ENCODE data around the gene ITGB8. TPM values are rescaled to one million over a fixed set of nuclear protein-coding genes. Genes with fewer than 3 reads are reported as not detected.

ITGB8 gene
- polyA plus RNA-seq, 1 donor from 2014 or later, result 12.2 TPM

DNA sequence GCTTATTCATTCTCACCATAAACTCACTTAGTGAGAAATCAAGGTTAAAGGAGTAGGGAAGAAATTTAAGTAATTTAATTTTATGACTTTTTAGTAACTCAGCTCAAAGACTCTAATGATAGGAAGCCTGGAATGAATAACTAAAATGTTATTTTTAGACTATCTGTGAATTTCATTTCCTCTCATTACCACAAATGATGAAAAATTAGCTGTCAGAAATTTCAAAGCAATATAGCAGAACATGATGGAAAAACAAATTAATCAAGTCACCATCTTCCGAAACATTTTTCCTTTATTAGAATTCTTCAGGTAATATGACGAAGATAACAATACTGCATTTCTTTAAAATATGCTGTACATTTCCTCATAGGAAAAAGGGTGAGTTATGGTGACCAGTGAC, 2.7 kb upstream of the ITGB8 start:
- Histone ChIP-seq H3K36me3 (ENCODE audit: insufficient read depth, low read length) (no peaks in the 10 kb centered on the region), H3K27ac (ENCODE audit: low read length) (no peak overlapping the region), H3K9me2 (ENCODE audit: insufficient read depth, low read length) (no peaks in the 10 kb centered on the region), H3K9ac (ENCODE audit: low read length) (no peak overlapping the region), H3K27me3 (ENCODE audit: insufficient read depth, low read depth, low read length) (peaks cover 4% of the 10 kb centered on the region), H4K20me1 (ENCODE audit: insufficient read depth) (no peaks in the 10 kb centered on the region), H3F3A (ENCODE audit: insufficient read depth, low read length, poor library complexity, severe bottlenecking) (peaks cover 4% of the 10 kb centered on the region), H3K4me2 (ENCODE audit: low read length) (no peak overlapping the region), H3K4me3 (ENCODE audit: low read length) (no peak overlapping the region), H3K79me2 (replicated peaks; ENCODE audit: insufficient read depth, low read length) (peaks cover 15% of the 10 kb centered on the region), H2AFZ (ENCODE audit: low read depth, low read length) (no peak overlapping the region), H3K9me3 (ENCODE audit: low read length) (no peaks in the 10 kb centered on the region)
- TF ChIP-seq, protein P1, sequence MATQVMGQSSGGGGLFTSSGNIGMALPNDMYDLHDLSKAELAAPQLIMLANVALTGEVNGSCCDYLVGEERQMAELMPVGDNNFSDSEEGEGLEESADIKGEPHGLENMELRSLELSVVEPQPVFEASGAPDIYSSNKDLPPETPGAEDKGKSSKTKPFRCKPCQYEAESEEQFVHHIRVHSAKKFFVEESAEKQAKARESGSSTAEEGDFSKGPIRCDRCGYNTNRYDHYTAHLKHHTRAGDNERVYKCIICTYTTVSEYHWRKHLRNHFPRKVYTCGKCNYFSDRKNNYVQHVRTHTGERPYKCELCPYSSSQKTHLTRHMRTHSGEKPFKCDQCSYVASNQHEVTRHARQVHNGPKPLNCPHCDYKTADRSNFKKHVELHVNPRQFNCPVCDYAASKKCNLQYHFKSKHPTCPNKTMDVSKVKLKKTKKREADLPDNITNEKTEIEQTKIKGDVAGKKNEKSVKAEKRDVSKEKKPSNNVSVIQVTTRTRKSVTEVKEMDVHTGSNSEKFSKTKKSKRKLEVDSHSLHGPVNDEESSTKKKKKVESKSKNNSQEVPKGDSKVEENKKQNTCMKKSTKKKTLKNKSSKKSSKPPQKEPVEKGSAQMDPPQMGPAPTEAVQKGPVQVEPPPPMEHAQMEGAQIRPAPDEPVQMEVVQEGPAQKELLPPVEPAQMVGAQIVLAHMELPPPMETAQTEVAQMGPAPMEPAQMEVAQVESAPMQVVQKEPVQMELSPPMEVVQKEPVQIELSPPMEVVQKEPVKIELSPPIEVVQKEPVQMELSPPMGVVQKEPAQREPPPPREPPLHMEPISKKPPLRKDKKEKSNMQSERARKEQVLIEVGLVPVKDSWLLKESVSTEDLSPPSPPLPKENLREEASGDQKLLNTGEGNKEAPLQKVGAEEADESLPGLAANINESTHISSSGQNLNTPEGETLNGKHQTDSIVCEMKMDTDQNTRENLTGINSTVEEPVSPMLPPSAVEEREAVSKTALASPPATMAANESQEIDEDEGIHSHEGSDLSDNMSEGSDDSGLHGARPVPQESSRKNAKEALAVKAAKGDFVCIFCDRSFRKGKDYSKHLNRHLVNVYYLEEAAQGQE (IDR thresholded peaks at IDR 0.05; ENCODE audit: borderline replicate concordance), result no peak

DNA sequence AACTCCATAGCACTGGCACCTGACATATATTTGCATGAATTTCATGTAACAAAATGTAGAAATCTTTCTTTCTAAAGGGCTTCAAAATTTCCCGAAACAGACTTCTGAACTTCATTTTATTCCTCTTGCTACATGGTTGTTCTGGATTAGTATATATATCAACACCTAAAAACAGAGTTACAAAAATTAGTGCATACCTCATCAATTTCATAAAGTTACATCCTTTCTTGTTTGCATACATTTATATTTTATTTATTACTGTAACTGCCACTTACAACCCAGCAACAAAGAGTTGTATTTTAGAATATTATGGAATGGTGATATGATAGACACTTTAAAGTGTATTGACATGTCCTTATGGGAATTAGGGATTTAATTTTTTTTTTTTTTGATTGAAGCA, 2.0 kb upstream of the ITGB8 start:
- no peak overlapping the region for H2AFZ ChIP-seq (ENCODE audit: low read depth, low read length)
- H3K9me3 ChIP-seq (ENCODE audit: low read length), result no peaks in the 10 kb centered on the region
- no peaks in the 10 kb centered on the region for H4K20me1 ChIP-seq (ENCODE audit: insufficient read depth)
- peaks cover 4% of the 10 kb centered on the region for H3F3A ChIP-seq (ENCODE audit: insufficient read depth, low read length, poor library complexity, severe bottlenecking)
- H3K9me2 ChIP-seq (ENCODE audit: insufficient read depth, low read length), result no peaks in the 10 kb centered on the region
- peaks cover 21% of the 10 kb centered on the region for H3K79me2 ChIP-seq (replicated peaks; ENCODE audit: insufficient read depth, low read length)
- TF ChIP-seq EP300 (conservative IDR thresholded peaks at IDR 0.05; ENCODE audit: poor library complexity, severe bottlenecking), result no peak
- TF ChIP-seq, protein P2, sequence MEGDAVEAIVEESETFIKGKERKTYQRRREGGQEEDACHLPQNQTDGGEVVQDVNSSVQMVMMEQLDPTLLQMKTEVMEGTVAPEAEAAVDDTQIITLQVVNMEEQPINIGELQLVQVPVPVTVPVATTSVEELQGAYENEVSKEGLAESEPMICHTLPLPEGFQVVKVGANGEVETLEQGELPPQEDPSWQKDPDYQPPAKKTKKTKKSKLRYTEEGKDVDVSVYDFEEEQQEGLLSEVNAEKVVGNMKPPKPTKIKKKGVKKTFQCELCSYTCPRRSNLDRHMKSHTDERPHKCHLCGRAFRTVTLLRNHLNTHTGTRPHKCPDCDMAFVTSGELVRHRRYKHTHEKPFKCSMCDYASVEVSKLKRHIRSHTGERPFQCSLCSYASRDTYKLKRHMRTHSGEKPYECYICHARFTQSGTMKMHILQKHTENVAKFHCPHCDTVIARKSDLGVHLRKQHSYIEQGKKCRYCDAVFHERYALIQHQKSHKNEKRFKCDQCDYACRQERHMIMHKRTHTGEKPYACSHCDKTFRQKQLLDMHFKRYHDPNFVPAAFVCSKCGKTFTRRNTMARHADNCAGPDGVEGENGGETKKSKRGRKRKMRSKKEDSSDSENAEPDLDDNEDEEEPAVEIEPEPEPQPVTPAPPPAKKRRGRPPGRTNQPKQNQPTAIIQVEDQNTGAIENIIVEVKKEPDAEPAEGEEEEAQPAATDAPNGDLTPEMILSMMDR (IDR thresholded peaks at IDR 0.05; ENCODE audit: poor library complexity, severe bottlenecking), result no peak
- no peak for TF ChIP-seq EZH2 (IDR thresholded peaks at IDR 0.05; ENCODE audit: borderline replicate concordance, insufficient read depth, low read length, poor library complexity, severe bottlenecking)
- TF ChIP-seq, protein P1 (IDR thresholded peaks at IDR 0.05; ENCODE audit: borderline replicate concordance), result no peak
- H3K27ac ChIP-seq (ENCODE audit: low read length), result no peak overlapping the region
- H3K27me3 ChIP-seq (ENCODE audit: insufficient read depth, low read depth, low read length), result peaks cover 4% of the 10 kb centered on the region
- no peak overlapping the region for H3K9ac ChIP-seq (ENCODE audit: low read length)
- H3K4me2 ChIP-seq (ENCODE audit: low read length), result no peak overlapping the region
- no peak overlapping the region for H3K4me3 ChIP-seq (ENCODE audit: low read length)
- no peaks in the 10 kb centered on the region for H3K36me3 ChIP-seq (ENCODE audit: insufficient read depth, low read length)
